Neural cell (in vitro differentiated cells): Measurements from ENCODE around the gene KIF12.

Source experiments
- EP300 ChIP-seq: fragments of 450-650 bp; conservative IDR thresholded peaks from 2 replicates; pipeline ENCODE4 v1.6.1; 2014; ENCODE audit warnings: antibody characterized with exemption, mild to moderate bottlenecking, moderate library complexity; ENCODE audit not compliant: poor library complexity, severe bottlenecking
- EZH2 ChIP-seq: fragments of 200-600, 300-800 bp; shearing (Covaris generic), sonication (generic); IDR thresholded peaks from 2 replicates; pipeline ENCODE4 v1.6.1; 2014; ENCODE audit warnings: antibody characterized with exemption, low read length, borderline replicate concordance, mild to moderate bottlenecking; ENCODE audit not compliant: insufficient read depth, poor library complexity, severe bottlenecking
- POLR2AphosphoS5 ChIP-seq: IDR thresholded peaks from 2 replicates; pipeline ENCODE4 v1.6.1; 2012
- RAD21 ChIP-seq: fragments of 450-650 bp; conservative IDR thresholded peaks from 2 replicates; pipeline ENCODE4 v1.6.1; 2014; ENCODE audit warnings: antibody characterized with exemption, mild to moderate bottlenecking, moderate library complexity
- SMC3 ChIP-seq: fragments of 450-650 bp; conservative IDR thresholded peaks from 2 replicates; pipeline ENCODE4 v1.6.1; 2014; ENCODE audit warnings: antibody characterized with exemption, mild to moderate bottlenecking, moderate library complexity; ENCODE audit not compliant: poor library complexity
- TAF1 ChIP-seq: IDR thresholded peaks from 2 replicates; pipeline ENCODE4 v1.6.1; 2012; ENCODE audit warnings: low read depth
- TF ChIP-seq, protein P1 (sequence below): fragments of 450-650 bp; IDR thresholded peaks from 2 replicates; pipeline ENCODE4 v1.5.1; 2014; ENCODE audit warnings: antibody characterized with exemption, mild to moderate bottlenecking, moderate library complexity; ENCODE audit not compliant: poor library complexity, severe bottlenecking
- TF ChIP-seq, protein P2 (sequence below): IDR thresholded peaks from 2 replicates; pipeline ENCODE4 v1.6.1; 2012; ENCODE audit warnings: borderline replicate concordance

DNA sequence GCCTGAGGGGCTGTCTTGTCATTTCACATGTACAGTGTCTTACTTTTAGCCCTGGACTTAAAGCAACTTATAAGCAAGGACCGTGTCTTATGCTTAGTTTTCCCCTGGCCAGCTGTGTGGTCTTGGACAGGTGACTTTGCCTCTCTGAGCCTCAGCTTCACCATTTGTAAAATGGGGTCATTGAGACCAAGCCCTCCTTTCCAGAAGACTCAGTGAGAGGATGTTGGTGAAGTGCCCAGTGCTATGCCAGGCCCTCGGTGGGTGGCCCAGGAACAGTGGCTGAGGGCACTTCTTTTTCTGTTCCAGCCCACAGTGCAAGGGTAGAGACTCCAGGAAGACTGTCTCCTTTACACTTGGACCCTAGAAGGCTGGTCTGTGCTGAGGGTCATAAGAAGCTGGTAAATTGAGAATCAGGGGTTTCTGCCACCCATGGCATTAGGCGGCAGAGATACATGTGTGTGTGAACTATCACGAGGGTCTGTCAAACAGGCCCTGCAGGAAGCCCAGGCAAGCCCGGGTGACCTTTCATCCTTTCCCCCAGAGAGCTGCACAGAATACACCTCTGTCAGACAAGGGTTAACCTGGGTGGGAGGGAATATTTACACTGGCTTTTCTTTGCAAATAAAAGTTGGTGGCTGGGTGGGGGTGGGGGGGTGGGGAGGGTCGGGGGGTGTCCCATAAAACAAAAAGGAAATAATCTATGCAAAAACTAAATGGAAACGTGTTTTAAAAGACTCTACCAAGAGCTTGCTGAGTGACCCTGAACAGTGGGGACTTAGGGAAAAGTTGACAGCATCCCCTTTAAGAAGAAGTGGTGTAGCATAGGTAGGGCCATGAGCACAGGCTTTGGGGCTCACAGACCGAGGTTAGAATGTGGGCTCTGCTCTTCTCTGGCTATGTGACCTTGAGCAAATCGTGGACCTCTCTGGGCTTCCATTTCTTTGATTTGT, 20.4 kb upstream of the KIF12 start:
- TF ChIP-seq, protein P1, sequence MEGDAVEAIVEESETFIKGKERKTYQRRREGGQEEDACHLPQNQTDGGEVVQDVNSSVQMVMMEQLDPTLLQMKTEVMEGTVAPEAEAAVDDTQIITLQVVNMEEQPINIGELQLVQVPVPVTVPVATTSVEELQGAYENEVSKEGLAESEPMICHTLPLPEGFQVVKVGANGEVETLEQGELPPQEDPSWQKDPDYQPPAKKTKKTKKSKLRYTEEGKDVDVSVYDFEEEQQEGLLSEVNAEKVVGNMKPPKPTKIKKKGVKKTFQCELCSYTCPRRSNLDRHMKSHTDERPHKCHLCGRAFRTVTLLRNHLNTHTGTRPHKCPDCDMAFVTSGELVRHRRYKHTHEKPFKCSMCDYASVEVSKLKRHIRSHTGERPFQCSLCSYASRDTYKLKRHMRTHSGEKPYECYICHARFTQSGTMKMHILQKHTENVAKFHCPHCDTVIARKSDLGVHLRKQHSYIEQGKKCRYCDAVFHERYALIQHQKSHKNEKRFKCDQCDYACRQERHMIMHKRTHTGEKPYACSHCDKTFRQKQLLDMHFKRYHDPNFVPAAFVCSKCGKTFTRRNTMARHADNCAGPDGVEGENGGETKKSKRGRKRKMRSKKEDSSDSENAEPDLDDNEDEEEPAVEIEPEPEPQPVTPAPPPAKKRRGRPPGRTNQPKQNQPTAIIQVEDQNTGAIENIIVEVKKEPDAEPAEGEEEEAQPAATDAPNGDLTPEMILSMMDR = no peak
- TF ChIP-seq, protein P2, sequence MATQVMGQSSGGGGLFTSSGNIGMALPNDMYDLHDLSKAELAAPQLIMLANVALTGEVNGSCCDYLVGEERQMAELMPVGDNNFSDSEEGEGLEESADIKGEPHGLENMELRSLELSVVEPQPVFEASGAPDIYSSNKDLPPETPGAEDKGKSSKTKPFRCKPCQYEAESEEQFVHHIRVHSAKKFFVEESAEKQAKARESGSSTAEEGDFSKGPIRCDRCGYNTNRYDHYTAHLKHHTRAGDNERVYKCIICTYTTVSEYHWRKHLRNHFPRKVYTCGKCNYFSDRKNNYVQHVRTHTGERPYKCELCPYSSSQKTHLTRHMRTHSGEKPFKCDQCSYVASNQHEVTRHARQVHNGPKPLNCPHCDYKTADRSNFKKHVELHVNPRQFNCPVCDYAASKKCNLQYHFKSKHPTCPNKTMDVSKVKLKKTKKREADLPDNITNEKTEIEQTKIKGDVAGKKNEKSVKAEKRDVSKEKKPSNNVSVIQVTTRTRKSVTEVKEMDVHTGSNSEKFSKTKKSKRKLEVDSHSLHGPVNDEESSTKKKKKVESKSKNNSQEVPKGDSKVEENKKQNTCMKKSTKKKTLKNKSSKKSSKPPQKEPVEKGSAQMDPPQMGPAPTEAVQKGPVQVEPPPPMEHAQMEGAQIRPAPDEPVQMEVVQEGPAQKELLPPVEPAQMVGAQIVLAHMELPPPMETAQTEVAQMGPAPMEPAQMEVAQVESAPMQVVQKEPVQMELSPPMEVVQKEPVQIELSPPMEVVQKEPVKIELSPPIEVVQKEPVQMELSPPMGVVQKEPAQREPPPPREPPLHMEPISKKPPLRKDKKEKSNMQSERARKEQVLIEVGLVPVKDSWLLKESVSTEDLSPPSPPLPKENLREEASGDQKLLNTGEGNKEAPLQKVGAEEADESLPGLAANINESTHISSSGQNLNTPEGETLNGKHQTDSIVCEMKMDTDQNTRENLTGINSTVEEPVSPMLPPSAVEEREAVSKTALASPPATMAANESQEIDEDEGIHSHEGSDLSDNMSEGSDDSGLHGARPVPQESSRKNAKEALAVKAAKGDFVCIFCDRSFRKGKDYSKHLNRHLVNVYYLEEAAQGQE = no peak
- TF ChIP-seq EP300 (no peak), TAF1 (no peak), RAD21 (no peak), EZH2 (no peak), POLR2AphosphoS5 (no peak), SMC3 (no peak)
